H7 (cell line): Measurements from ENCODE around the gene EIPR1. TPM values are rescaled to one million over a fixed set of nuclear protein-coding genes. Genes with fewer than 3 reads are reported as not detected.

Experiments
- DNase-seq: peaks from one replicate; pipeline ENCODE4 v3.0.0; 2012
- H3K27me3 ChIP-seq: 2 replicates; pipeline ENCODE4 v1.6.0; 2011; ENCODE audit warnings: mild to moderate bottlenecking, low read length; ENCODE audit not compliant: control insufficient read depth, insufficient read depth
- H3K36me3 ChIP-seq: replicated peaks from 2 replicates; pipeline ENCODE4 v1.5.1; 2011; ENCODE audit warnings: low read length; ENCODE audit not compliant: control insufficient read depth, insufficient read depth
- H3K4me3 ChIP-seq: 2 replicates; pipeline ENCODE4 v1.5.1; 2011; ENCODE audit warnings: low read depth, mild to moderate bottlenecking, control low read depth, low read length, moderate library complexity; ENCODE audit not compliant: insufficient read depth
- total RNA-seq: library from RNA; depleted of rRNA; stranded (reverse); fragments of >200 nt; shearing (Covaris generic); gene quantifications from 2 replicates; pipeline ENCODE4 v1.2.3, GENCODE V29; 2014

Gene EIPR1
- total RNA-seq, 1 experiment from 2014 or later = 60.4 TPM

- H3K4me3 ChIP-seq = no peak overlapping the region
- no peaks in the 10 kb centered on the region; the same call in 1 of the 2 replicates for H3K36me3 ChIP-seq
- DNase-seq = peak; percentile 66
- H3K27me3 ChIP-seq = no peaks in the 10 kb centered on the region
These were observed 74.7 kb downstream of the EIPR1 start for GRCh38 chr2:3302751-3303582.

GRCh38 chr2:3302421-3302750, 75.2 kb downstream of the EIPR1 start:
- H3K36me3 ChIP-seq = no peaks in the 10 kb centered on the region; the same call in 1 of the 2 replicates
- no peak overlapping the region for H3K4me3 ChIP-seq
- DNase-seq = no peak
- no peaks in the 10 kb centered on the region for H3K27me3 ChIP-seq

- no peak overlapping the region for H3K4me3 ChIP-seq
- no peaks in the 10 kb centered on the region for H3K27me3 ChIP-seq
- no peak for DNase-seq
- no peaks in the 10 kb centered on the region; the same call in 1 of the 2 replicates for H3K36me3 ChIP-seq
These were observed 76.6 kb downstream of the EIPR1 start for GRCh38 chr2:3301001-3301400.

DNA sequence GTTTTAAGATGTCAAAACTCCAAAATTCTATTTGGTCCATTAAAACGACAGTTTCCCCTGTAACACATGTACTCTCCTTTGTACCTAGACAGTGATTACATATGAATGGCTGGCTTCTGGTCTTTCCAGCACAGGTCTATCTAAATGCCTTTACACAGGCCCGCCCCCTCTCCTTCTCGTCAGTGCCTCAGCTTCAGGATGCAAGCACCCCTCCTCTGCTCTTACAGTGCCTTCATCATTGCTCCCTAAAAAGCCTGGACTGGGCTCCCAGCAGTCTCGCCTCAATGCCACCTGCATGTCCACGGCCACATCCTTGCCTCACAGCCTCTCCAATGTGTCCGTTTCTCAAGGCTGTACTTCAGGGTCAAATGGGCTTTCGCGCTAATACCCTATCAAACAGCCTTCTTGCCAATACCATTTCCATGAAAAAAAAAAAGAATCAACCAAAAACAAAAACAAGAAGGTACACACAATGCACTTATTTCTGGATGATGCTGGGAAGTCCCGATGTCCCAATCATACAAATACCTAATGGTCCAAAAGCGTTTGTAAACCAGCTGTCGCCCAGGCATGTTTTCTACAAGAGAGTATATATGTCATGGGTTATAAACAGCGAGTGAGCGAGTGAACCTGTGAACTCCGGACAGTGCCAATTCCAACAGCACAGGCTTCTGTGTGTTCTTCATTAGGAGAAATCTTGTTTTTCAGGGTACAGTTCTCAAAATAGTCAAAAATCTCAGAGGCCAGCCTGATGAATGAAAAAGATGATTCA, 77.2 kb downstream of the EIPR1 start:
- no peaks in the 10 kb centered on the region for H3K27me3 ChIP-seq
- H3K36me3 ChIP-seq = no peaks in the 10 kb centered on the region; the same call in 1 of the 2 replicates
- no peak overlapping the region for H3K4me3 ChIP-seq
- peak; percentile 62 for DNase-seq

GRCh38 chr2:3299703-3300102, 77.9 kb downstream of the EIPR1 start:
- Histone ChIP-seq H3K27me3 (no peaks in the 10 kb centered on the region), H3K36me3 (no peaks in the 10 kb centered on the region; the same call in 1 of the 2 replicates), H3K4me3 (no peak overlapping the region)
- DNase-seq = no peak

DNA sequence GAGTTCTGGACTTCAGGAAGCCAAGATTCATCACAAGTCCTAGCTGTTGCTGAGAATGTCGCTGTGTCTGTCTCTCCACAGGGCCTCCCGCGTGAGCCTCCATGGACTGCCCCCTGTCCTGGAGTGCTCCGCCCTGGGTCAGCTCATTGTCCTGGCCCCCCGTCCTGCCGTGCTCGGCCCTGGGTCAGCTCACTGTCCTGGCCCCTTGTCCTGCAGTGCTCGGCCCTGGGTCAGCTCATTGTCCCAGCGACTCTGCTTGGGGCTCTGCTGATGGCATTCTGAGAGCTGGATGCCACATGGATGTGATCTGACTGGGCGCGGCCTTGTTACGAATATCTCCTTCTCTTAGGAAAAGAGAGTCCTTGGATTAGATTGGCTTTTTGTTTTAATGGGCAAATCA, 78.5 kb downstream of the EIPR1 start:
- Histone ChIP-seq H3K27me3 (no peaks in the 10 kb centered on the region), H3K36me3 (no peaks in the 10 kb centered on the region; the same call in 1 of the 2 replicates)
- DNase-seq = no peak

GRCh38 chr2:3298191-3298590, 79.4 kb downstream of the EIPR1 start:
- Histone ChIP-seq H3K4me3 (no peak overlapping the region), H3K36me3 (no peaks in the 10 kb centered on the region; the same call in 1 of the 2 replicates), H3K27me3 (no peaks in the 10 kb centered on the region)
- DNase-seq = no peak

More for the DNA sequence above, 78.5 kb downstream of the EIPR1 start:
- no peak overlapping the region for H3K4me3 ChIP-seq

DNA sequence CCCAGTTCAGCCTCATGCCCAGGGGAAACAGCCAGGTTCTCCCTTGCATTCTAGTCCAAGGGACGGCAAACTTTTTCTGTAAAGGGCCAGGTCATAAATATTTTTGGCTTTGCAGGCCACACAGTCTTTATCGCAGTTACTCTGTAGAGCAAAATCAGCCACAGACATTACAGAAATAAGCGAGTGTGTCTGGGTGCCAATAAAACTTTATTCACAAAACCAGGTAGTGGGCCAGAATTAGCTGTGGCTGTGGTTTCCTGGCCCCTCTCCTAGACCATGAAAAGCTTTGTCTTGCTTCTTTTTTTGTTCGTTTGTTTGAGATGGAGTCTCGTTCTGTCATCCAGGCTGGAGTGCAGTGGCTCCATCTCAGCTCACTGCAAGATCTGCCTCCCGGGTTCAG, 80.1 kb downstream of the EIPR1 start:
- Histone ChIP-seq H3K4me3 (no peak overlapping the region), H3K36me3 (no peaks in the 10 kb centered on the region; the same call in 1 of the 2 replicates), H3K27me3 (no peaks in the 10 kb centered on the region)
- DNase-seq = no peak

DNA sequence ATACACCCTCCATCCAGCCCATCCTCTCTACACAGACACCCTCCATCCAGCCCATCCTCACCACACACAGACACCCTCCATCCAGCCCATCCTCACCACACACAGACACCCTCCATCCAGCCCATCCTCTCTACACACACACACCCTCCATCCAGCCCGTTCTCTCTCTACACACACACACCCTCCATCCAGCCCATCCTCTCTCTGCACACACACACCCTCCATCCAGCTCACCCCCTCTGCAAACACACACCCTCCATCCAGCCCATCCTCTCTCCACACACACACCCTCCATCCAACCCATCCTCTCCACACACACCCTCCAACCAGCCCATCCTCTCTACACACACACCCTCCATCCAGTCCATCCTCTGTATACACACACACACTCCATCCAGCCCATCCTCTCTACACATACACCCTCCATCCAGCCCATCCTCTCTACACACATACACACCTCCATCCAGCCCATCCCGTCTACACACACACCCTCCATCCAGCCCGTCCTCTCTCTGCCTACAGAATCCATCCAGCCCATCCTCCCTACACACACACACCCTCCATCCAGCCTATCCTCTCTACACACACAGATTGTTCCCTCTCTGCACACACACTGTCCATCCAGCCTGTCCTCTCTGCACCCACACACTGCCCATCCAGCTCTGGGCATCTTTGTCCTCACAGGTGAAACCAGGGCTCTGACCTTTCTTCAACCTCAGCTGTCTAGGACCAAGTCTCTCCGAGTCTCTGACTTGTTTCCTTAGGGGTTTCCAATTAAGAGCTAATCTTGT, 81.2 kb downstream of the EIPR1 start:
- no peak for DNase-seq
- Histone ChIP-seq H3K36me3 (no peaks in the 10 kb centered on the region; the same call in 1 of the 2 replicates), H3K27me3 (no peaks in the 10 kb centered on the region), H3K4me3 (no peak overlapping the region)

- no peaks in the 10 kb centered on the region for H3K27me3 ChIP-seq
- no peaks in the 10 kb centered on the region for H3K36me3 ChIP-seq
- no peak for DNase-seq
- no peak overlapping the region for H3K4me3 ChIP-seq
These were observed 83.1 kb downstream of the EIPR1 start for GRCh38 chr2:3294493-3294892.

DNA sequence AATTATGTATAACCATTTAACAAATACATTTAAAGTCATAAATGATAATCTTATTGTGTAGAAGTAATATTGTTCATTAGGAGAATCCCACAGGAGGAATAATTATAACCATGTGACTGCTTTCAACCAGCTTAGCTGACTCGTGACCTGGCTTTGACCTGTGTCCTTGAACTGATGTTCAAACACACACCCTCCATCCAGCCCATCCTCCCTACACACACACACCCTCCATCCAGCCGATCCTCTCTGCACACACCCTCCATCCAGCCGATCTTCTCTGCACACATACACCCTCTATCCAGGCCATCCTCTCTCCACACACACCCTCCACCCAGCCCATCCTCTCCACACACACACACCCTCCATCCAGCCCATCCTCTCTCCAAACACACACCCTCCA, 83.5 kb downstream of the EIPR1 start:
- no peaks in the 10 kb centered on the region for H3K27me3 ChIP-seq
- no peaks in the 10 kb centered on the region for H3K36me3 ChIP-seq
- no peak for DNase-seq
- H3K4me3 ChIP-seq = no peak overlapping the region

DNA sequence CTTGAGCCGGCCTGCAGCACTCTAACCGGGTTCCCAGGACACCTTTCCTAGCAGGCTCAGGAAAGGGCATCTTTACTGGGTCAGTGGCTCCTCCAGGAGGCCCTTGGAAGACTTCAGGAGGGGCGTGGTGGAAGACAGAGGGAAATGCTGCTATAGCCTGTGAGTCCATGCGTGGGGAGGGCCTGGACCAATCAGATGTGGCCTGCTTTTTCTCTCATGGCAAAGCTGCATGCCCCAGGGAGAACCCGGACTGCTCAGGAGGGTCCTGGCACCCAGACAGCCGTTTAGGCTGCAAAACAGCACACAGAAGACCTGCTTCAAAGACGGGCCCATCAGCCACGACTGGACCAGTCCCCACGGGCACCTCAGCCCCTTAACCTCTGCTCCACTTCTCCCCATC, 84.4 kb downstream of the EIPR1 start:
- peak; percentile 62 for DNase-seq
- H3K4me3 ChIP-seq = no peak overlapping the region
- no peaks in the 10 kb centered on the region for H3K36me3 ChIP-seq
- H3K27me3 ChIP-seq = no peaks in the 10 kb centered on the region

DNA sequence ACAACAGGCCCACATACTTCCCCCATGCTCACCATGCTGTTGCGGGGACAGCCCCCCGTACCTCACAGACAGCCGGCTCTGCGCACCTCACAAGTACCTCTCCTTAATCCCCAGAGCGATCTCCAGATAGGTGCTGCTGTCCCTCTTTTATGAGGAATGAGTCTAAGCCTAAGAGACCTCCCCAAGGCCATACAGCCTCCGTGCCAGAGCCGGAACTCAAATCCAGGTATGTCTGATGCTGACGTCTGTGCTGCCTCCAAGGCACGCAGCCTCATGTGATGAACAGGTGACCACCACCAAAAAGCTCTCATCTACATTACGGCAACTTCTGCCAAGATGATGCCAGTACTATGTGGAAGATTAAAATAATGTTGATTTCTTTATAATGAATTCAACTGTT, 85.2 kb downstream of the EIPR1 start:
- no peaks in the 10 kb centered on the region for H3K27me3 ChIP-seq
- no peak for DNase-seq
- H3K4me3 ChIP-seq = no peak overlapping the region
- no peaks in the 10 kb centered on the region for H3K36me3 ChIP-seq

GRCh38 chr2:3291750-3292149, 85.9 kb downstream of the EIPR1 start:
- no peaks in the 10 kb centered on the region for H3K27me3 ChIP-seq
- H3K4me3 ChIP-seq = no peak overlapping the region
- peak; percentile 48 for DNase-seq
- H3K36me3 ChIP-seq = no peaks in the 10 kb centered on the region
